HG03565 (cell line): ENCODE results near the gene ARMC12.
"Not testable (repeated sequence)": the region's sequence is repeated elsewhere in the genome, so short reads cannot be mapped to it uniquely, and the experiment has no call there.

Experiments
- ATAC-seq: cut with Tn5 transposase; IDR thresholded peaks from one replicate; pipeline ENCODE4 v1.9.1; 2021; ENCODE audit warnings: mild to moderate bottlenecking, moderate library complexity; ENCODE audit not compliant: unreplicated experiment

ARMC12 gene

DNA sequence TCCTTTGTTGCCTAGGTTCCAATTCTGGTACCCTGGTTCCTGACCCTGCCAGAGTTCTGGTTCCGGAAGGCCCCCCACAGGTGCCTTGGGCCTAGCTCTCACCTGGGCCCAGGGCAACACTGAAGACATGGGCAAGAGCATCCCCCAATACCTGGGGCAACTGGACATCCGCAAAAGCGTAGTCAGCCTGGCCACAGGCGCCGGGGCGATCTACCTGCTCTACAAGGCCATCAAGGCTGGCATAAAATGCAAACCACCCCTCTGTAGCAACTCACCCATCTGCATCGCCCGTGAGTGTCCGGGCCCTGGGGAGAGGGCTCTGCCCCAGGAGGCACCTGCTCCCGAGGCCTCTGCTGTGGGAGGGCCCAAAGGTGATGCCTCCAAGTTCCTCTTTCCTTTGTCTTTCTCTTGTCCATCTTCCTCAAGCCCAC, at the start of gene ARMC12:
Gene ARMC12, plus strand, starts transcription at position 51 of the 431 bp plus-strand sequence. Its CDS starts 77 bp downstream, at position 128.
- ATAC-seq = no peak

DNA sequence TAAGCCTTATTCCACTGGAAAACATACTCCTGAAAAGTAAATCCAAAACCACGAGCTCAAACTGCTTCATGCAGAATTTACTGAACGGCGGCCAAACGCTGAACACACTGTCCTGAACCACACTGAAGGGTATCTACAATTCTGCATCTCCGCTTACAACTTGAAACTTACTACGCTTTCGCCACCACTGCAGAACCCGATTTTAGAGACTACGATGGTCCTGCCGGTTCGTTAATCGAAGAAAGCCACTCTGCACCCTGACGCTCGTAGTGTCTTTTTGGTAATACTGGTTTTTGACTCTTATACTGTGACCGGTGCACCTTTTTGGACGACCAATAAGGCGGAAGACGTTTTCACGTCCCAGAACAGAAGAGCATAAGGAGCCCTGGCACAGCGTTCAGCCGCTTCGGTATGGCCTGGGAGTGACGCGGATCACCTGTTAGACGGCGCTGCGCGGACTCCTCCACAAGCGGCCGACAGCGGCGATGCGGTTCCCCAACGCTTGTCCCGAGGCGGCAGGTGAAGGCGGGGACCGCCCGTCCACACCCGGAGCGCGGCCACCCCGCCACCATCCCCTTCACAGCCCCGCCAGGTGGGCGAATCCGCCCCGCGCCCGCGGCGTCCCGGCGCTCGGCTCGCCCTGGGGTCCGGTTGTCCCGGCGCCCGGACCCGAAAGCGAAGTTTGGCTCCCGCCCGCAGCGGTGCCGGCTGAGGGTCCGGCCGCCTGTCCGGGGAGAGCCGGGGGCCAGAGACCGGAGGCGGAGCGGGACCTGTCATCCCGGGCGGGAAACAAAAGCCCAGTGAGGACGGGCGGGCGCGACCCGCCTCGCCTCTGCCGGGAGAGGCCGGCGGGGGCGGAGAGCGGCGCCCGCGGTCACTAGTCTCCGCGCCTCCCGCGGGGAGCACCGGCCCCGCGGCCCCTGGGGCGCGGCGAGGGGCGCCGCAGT, 48.9 kb upstream of the ARMC12 start:
- peak; percentile 29 for ATAC-seq

GRCh38 chr6:35688605-35689322, 48.1 kb upstream of the ARMC12 start, which contains the start of gene FKBP5:
Gene FKBP5 (minus strand): TSS chr6:35688915. CDS start chr6:35642824, 46,091 bp downstream.
- ATAC-seq = peak; percentile 63

DNA sequence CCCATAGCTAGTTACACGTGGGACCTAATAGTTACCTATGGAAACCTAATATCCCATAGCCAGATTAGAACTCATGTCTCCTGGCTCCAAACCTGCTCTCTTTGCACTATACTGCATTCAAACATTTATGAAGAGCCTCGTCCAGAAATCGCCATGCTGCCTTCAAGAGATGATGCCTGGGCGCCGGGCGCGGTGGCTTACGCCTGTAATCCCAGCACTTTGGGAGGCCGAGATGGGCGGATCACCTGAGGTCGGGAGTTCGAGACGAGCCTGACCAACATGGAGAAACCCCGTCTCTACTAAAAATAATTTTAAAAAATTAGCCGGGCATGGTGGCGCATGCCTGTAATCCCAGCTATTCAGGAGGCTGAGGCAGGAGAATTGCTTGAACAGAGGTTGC, 46.8 kb upstream of the ARMC12 start:
- ATAC-seq = not testable (repeated sequence)

GRCh38 chr6:35690484-35690883, 46.3 kb upstream of the ARMC12 start:
- no peak for ATAC-seq

GRCh38 chr6:35691027-35691824, 45.6 kb upstream of the ARMC12 start:
- ATAC-seq = no peak

DNA sequence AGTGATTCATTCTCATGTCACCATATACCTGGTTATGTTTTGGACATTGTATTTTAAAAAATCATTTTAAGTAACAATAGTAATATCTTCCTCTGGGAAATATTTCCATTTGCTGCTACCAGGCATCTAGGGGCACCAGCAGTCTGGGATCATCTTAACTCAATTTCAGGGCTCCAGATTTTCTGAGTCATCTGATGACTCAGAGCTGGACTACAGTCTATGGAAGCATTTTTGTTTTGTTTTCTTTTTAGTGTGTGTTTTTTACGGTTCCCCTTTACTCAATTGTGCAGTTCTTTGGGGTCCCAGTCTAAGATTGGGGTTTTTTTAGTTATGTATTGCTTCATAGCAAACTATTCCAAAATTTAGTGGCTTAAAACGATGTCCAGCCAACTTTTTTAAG, 42.4 kb upstream of the ARMC12 start:
- no peak for ATAC-seq

GRCh38 chr6:35698430-35698829, 38.4 kb upstream of the ARMC12 start:
- not testable (repeated sequence) for ATAC-seq

DNA sequence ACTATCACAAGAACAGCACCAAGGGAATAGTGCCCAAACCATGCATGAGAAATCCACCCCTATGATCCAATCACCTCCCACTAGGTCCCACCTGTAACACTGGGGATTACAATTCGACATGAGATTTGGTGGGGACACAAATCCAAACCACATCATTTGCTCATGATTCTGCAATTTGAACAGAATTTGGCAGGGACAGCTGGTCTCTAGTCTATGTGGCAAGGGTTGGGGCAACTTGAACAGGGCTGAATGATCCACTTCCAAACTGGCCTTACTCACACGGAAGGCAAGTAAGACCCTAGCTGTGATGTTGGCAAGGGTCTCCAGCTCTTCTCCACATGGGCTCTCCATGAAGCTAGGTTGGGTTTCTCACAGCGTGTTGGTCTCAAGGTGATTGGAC, 38.0 kb upstream of the ARMC12 start:
- no peak for ATAC-seq

- ATAC-seq = no peak
Observed at GRCh38 chr6:35703554-35703953, 33.3 kb upstream of the ARMC12 start.

GRCh38 chr6:35706468-35706867, 30.4 kb upstream of the ARMC12 start:
- no peak for ATAC-seq

- ATAC-seq = no peak
Observed at GRCh38 chr6:35707714-35708407, 29.0 kb upstream of the ARMC12 start.

DNA sequence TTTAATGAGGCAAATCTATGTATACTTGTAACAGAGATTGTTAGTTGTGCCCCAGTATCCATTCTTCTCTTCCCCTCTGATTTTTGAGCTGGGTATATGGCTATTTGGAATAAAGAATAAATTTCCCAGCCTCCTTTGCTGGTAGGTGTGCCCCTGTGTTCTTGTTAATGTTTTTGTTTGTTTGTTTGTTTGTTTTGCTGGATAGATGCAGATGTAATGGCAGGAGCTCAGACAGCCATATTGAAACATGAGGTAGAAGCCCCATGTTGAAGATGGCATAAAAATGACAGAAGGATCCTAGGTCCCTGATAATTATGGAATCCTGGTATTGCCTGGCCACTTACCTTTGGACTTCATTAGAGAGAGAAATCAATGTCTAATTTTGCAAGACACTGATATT, 28.2 kb upstream of the ARMC12 start:
- no peak for ATAC-seq

- no peak for ATAC-seq
Observed at GRCh38 chr6:35710241-35710847, 26.5 kb upstream of the ARMC12 start.

- no peak for ATAC-seq
Observed at GRCh38 chr6:35711731-35712130, 25.1 kb upstream of the ARMC12 start.

GRCh38 chr6:35713006-35713767, 23.6 kb upstream of the ARMC12 start:
- no peak for ATAC-seq

- ATAC-seq = no peak
Observed at GRCh38 chr6:35716798-35717197, 20.0 kb upstream of the ARMC12 start.

DNA sequence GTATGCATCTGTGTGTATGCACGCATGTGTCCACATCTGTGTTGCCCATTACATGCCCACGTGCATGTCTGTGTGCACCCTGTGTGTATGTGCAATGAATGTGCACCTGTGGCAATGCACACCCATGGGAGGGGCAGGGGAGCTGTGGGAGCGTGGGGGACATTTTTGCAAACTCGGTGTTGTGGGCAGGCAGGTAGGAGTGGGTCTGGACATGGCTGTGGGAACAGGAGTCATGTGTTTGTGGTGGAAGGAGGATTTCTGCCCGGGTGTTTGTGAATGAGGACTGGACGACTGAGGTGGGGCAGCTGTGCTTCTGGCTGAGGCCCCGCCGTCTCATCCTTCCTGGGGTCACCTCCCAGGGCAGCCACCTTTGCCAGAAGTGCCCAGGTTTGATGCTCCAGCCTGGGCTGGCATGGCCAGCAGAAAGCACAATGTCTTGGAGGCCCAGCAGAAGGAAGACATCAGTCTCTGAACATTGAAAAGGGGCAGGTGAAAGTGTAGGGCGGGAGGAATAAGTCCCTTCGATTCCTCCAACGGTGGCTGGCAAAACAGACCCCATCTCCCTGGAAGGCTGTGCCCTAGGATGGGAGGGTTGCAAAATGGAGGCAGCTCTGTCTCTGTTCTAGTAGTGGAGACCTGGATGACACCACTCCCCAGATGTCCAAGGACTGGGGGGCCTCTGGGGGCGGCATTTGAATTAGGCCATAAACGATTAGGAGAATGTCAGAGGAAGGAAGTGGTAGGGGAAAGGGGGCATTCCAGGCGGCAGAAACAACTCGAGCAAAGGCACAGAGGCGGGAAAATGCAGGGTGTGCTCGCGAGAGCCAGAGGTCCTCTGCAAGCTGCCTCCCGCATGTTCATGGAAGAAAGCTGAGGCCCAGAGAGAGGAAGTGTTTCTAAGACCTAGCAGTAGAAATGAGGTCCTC, 19.1 kb upstream of the ARMC12 start:
- ATAC-seq = no peak
